Measurements from ENCODE around the gene PTPRF.
"Not testable (repeated sequence)": the region's sequence is repeated elsewhere in the genome, so short reads cannot be mapped to it uniquely, and the experiment has no call there.

The PTPRF gene

DNA sequence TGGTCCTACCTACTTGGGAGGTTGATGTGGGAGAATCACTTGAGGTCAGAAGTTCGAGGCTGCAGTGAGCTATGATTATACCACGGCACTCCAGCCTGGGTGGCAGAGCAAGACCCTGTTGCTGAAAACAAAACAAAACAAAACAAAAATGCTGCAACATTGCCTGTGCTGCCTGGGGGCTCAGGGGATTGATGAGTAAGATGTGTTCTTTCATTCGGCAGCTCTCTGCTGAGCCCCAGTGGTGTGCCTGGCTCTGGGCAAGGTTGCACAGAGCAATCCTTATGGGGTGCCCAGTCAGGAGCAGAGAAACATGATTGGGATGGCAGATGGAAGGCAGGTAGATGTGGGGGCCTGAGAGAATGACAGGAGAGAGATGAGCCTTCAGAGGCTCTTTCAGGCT is 90.7 kb downstream of the PTPRF start:
- H3K36me3 ChIP-seq (ENCODE audit: control insufficient read depth, insufficient read depth, low read length), result peaks cover 85% of the 10 kb centered on the region
- H3K27me3 ChIP-seq (ENCODE audit: control insufficient read depth, insufficient read depth, low read length), result no peaks in the 10 kb centered on the region
- H3K9ac ChIP-seq (ENCODE audit: low read length), result no peak overlapping the region
- H3K4me1 ChIP-seq (ENCODE audit: control insufficient read depth, insufficient read depth, low read length), result no peaks in the 10 kb centered on the region
- no peak overlapping the region for H3K4me3 ChIP-seq (ENCODE audit: low read depth, low read length)
- no peak overlapping the region for H3K27ac ChIP-seq (ENCODE audit: low read depth, low read length)
- H3K9me3 ChIP-seq (ENCODE audit: control insufficient read depth, insufficient read depth, low read depth, low read length), result no peaks in the 10 kb centered on the region

- peaks cover 81% of the 10 kb centered on the region for H3K36me3 ChIP-seq (ENCODE audit: control insufficient read depth, insufficient read depth, low read length)
- no peak overlapping the region for H3K9ac ChIP-seq (ENCODE audit: low read length)
Observed at GRCh38 chr1:43621861-43622260, 91.2 kb downstream of the PTPRF start.

DNA sequence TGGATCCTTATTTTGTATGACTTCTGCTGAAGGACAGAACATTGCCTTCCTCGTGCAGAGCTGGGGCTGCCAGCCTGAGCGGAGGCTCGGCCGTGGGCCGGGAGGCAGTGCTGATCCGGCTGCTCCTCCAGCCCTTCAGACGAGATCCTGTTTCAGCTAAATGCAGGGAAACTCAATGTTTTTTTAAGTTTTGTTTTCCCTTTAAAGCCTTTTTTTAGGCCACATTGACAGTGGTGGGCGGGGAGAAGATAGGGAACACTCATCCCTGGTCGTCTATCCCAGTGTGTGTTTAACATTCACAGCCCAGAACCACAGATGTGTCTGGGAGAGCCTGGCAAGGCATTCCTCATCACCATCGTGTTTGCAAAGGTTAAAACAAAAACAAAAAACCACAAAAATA is 91.8 kb downstream of the PTPRF start:
- H3K36me3 ChIP-seq (ENCODE audit: control insufficient read depth, insufficient read depth, low read length), result peaks cover 75% of the 10 kb centered on the region
- no peaks in the 10 kb centered on the region for H3K27me3 ChIP-seq (ENCODE audit: control insufficient read depth, insufficient read depth, low read length)
- no peak overlapping the region for H3K27ac ChIP-seq (ENCODE audit: low read depth, low read length)
- no peak overlapping the region for H3K9ac ChIP-seq (ENCODE audit: low read length)
- no peaks in the 10 kb centered on the region for H3K9me3 ChIP-seq (ENCODE audit: control insufficient read depth, insufficient read depth, low read depth, low read length)
- no peak overlapping the region for H3K4me3 ChIP-seq (ENCODE audit: low read depth, low read length)
- H3K4me1 ChIP-seq (ENCODE audit: control insufficient read depth, insufficient read depth, low read length), result no peaks in the 10 kb centered on the region

More at GRCh38 chr1:43621861-43622260, 91.2 kb downstream of the PTPRF start:
- no peaks in the 10 kb centered on the region for H3K9me3 ChIP-seq (ENCODE audit: control insufficient read depth, insufficient read depth, low read depth, low read length)
- no peaks in the 10 kb centered on the region for H3K27me3 ChIP-seq (ENCODE audit: control insufficient read depth, insufficient read depth, low read length)
- H3K4me3 ChIP-seq (ENCODE audit: low read depth, low read length), result no peak overlapping the region
- no peak overlapping the region for H3K27ac ChIP-seq (ENCODE audit: low read depth, low read length)
- H3K4me1 ChIP-seq (ENCODE audit: control insufficient read depth, insufficient read depth, low read length), result no peaks in the 10 kb centered on the region

DNA sequence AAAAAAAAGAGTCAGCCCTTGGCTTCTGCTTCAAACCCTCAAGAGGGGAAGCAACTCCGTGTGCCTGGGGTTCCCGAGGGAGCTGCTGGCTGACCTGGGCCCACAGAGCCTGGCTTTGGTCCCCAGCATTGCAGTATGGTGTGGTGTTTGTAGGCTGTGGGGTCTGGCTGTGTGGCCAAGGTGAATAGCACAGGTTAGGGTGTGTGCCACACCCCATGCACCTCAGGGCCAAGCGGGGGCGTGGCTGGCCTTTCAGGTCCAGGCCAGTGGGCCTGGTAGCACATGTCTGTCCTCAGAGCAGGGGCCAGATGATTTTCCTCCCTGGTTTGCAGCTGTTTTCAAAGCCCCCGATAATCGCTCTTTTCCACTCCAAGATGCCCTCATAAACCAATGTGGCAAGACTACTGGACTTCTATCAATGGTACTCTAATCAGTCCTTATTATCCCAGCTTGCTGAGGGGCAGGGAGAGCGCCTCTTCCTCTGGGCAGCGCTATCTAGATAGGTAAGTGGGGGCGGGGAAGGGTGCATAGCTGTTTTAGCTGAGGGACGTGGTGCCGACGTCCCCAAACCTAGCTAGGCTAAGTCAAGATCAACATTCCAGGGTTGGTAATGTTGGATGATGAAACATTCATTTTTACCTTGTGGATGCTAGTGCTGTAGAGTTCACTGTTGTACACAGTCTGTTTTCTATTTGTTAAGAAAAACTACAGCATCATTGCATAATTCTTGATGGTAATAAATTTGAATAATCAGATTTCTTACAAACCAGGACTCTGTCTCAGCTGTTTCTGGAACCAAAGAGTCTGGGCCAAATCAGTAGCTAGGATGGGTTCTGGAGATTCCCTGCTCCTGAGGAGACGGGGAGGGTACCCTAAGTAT is 92.5 kb downstream of the PTPRF start:
- Histone ChIP-seq H3K4me3 (ENCODE audit: low read depth, low read length) (no peak overlapping the region), H3K9me3 (ENCODE audit: control insufficient read depth, insufficient read depth, low read depth, low read length) (no peaks in the 10 kb centered on the region), H3K27me3 (ENCODE audit: control insufficient read depth, insufficient read depth, low read length) (no peaks in the 10 kb centered on the region), H3K36me3 (ENCODE audit: control insufficient read depth, insufficient read depth, low read length) (peaks cover 69% of the 10 kb centered on the region), H3K9ac (ENCODE audit: low read length) (no peak overlapping the region), H3K27ac (ENCODE audit: low read depth, low read length) (no peak overlapping the region), H3K4me1 (ENCODE audit: control insufficient read depth, insufficient read depth, low read length) (no peaks in the 10 kb centered on the region)

DNA sequence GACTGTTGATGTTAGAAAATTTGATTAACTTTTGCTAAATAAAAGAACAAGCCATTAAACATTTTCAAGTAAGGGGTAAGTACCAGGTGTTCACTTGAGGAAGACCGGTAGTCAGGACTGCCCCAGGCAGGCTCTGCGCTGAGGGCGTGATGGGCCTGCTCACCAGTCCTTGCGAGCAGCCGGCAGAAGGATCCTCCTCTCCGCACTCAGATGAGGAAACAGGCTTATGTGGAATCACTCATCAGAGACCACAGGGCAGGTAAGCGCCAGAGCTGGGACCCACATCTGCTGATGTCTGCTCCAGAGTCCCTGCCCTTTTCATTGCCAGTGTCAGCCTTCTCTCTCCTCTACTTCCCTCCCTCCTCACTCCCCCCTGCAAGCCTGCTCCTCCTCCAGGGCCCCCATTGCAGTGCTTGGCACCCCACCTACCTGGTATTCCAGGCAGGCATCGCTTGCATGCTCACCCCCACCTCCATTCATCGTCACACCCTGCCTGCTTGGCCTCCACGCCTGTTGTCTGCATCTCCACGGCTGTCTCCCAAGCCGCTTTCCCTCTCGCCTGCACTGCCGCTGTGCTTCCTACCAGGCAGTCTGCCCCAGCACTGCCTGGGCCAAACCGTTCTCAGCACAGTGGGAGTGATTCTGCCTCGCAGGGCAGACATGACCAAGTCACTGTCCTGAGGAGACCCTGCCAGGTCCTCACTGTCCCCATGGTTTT is 94.5 kb downstream of the PTPRF start:
- H3K27me3 ChIP-seq (ENCODE audit: control insufficient read depth, insufficient read depth, low read length), result no peaks in the 10 kb centered on the region
- no peak overlapping the region for H3K9ac ChIP-seq (ENCODE audit: low read length)
- no peaks in the 10 kb centered on the region for H3K4me1 ChIP-seq (ENCODE audit: control insufficient read depth, insufficient read depth, low read length)
- no peak overlapping the region for H3K4me3 ChIP-seq (ENCODE audit: low read depth, low read length)
- peaks cover 48% of the 10 kb centered on the region for H3K36me3 ChIP-seq (ENCODE audit: control insufficient read depth, insufficient read depth, low read length)
- no peaks in the 10 kb centered on the region for H3K9me3 ChIP-seq (ENCODE audit: control insufficient read depth, insufficient read depth, low read depth, low read length)
- H3K27ac ChIP-seq (ENCODE audit: low read depth, low read length), result no peak overlapping the region

GRCh38 chr1:43632135-43632670 is 101.5 kb downstream of the PTPRF start:
- no peak overlapping the region for H3K9ac ChIP-seq (ENCODE audit: low read length)
- no peaks in the 10 kb centered on the region for H3K36me3 ChIP-seq (ENCODE audit: control insufficient read depth, insufficient read depth, low read length)
- no peak overlapping the region for H3K27ac ChIP-seq (ENCODE audit: low read depth, low read length)
- H3K4me3 ChIP-seq (ENCODE audit: low read depth, low read length), result no peak overlapping the region
- H3K27me3 ChIP-seq (ENCODE audit: control insufficient read depth, insufficient read depth, low read length), result no peaks in the 10 kb centered on the region
- H3K9me3 ChIP-seq (ENCODE audit: control insufficient read depth, insufficient read depth, low read depth, low read length), result no peaks in the 10 kb centered on the region
- H3K4me1 ChIP-seq (ENCODE audit: control insufficient read depth, insufficient read depth, low read length), result no peaks in the 10 kb centered on the region; the same call in 1 of the 2 replicates

- Histone ChIP-seq H3K9me3 (ENCODE audit: control insufficient read depth, insufficient read depth, low read depth, low read length) (no peaks in the 10 kb centered on the region), H3K27ac (ENCODE audit: low read depth, low read length) (no peak overlapping the region), H3K36me3 (ENCODE audit: control insufficient read depth, insufficient read depth, low read length) (no peaks in the 10 kb centered on the region), H3K9ac (ENCODE audit: low read length) (no peak overlapping the region), H3K4me3 (ENCODE audit: low read depth, low read length) (no peak overlapping the region), H3K4me1 (ENCODE audit: control insufficient read depth, insufficient read depth, low read length) (no peaks in the 10 kb centered on the region; the same call in 1 of the 2 replicates), H3K27me3 (ENCODE audit: control insufficient read depth, insufficient read depth, low read length) (no peaks in the 10 kb centered on the region)
Observed at GRCh38 chr1:43634721-43635120, 104.0 kb downstream of the PTPRF start.

GRCh38 chr1:43636006-43636641 is 105.4 kb downstream of the PTPRF start:
- no peaks in the 10 kb centered on the region; the same call in 1 of the 2 replicates for H3K4me1 ChIP-seq (ENCODE audit: control insufficient read depth, insufficient read depth, low read length)
- no peaks in the 10 kb centered on the region for H3K27me3 ChIP-seq (ENCODE audit: control insufficient read depth, insufficient read depth, low read length)
- H3K4me3 ChIP-seq (ENCODE audit: low read depth, low read length), result no peak overlapping the region
- H3K27ac ChIP-seq (ENCODE audit: low read depth, low read length), result no peak overlapping the region
- H3K9ac ChIP-seq (ENCODE audit: low read length), result no peak overlapping the region
- H3K9me3 ChIP-seq (ENCODE audit: control insufficient read depth, insufficient read depth, low read depth, low read length), result no peaks in the 10 kb centered on the region
- no peaks in the 10 kb centered on the region for H3K36me3 ChIP-seq (ENCODE audit: control insufficient read depth, insufficient read depth, low read length)

DNA sequence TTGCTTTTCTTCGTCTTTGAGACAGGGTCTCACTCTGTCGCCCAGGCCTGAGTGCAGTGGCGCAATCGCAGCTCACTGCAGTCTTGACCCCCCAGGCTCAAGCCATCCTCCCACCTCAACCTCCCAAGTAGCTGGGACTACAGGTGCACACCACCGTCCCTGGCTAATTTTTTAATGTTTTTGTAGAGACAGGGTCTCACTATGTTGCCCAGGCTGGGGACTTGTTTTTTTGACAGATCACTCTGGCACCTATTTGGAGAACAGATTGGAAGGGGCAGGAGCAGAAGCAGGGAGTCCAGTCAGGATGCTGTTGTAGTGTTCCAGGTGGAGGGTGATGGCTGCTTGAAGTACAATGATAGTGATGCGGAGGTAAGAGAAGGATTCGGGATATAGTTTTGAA is 106.6 kb downstream of the PTPRF start:
- Histone ChIP-seq H3K9ac (ENCODE audit: low read length) (no peak overlapping the region), H3K27ac (ENCODE audit: low read depth, low read length) (no peak overlapping the region), H3K36me3 (ENCODE audit: control insufficient read depth, insufficient read depth, low read length) (no peaks in the 10 kb centered on the region), H3K9me3 (ENCODE audit: control insufficient read depth, insufficient read depth, low read depth, low read length) (no peaks in the 10 kb centered on the region), H3K27me3 (ENCODE audit: control insufficient read depth, insufficient read depth, low read length) (no peaks in the 10 kb centered on the region), H3K4me3 (ENCODE audit: low read depth, low read length) (no peak overlapping the region), H3K4me1 (ENCODE audit: control insufficient read depth, insufficient read depth, low read length) (no peaks in the 10 kb centered on the region; the same call in 1 of the 2 replicates)

GRCh38 chr1:43638381-43638780 is 107.7 kb downstream of the PTPRF start:
- not testable (repeated sequence) for H3K36me3 ChIP-seq (ENCODE audit: control insufficient read depth, insufficient read depth, low read length); H3K9me3 ChIP-seq (ENCODE audit: control insufficient read depth, insufficient read depth, low read depth, low read length); H3K4me3 ChIP-seq (ENCODE audit: low read depth, low read length); H3K9ac ChIP-seq (ENCODE audit: low read length); H3K4me1 ChIP-seq (ENCODE audit: control insufficient read depth, insufficient read depth, low read length); H3K27me3 ChIP-seq (ENCODE audit: control insufficient read depth, insufficient read depth, low read length); H3K27ac ChIP-seq (ENCODE audit: low read depth, low read length)
